GM18873 (cell line): ENCODE data around the gene PDCD5.
"Not testable (repeated sequence)": the region's sequence is repeated elsewhere in the genome, so short reads cannot be mapped to it uniquely, and the experiment has no call there.

ENCODE experiments used
- ATAC-seq: cut with Tn5 transposase; IDR thresholded peaks from one replicate; pipeline ENCODE4 v1.9.1; 2021; ENCODE audit warnings: mild to moderate bottlenecking, moderate library complexity, moderate number of reproducible peaks; ENCODE audit not compliant: unreplicated experiment, low FRiP score

PDCD5 gene

GRCh38 chr19:32573492-32573794 is 7.5 kb upstream of the PDCD5 start:
- ATAC-seq = no peak

- no peak for ATAC-seq
Observed at GRCh38 chr19:32576790-32577189, 4.2 kb upstream of the PDCD5 start.

GRCh38 chr19:32580353-32580900 is 563 bp upstream of the PDCD5 start:
- peak; percentile 18 for ATAC-seq

- no peak for ATAC-seq
Observed at GRCh38 chr19:32581705-32582179, 752 bp downstream of the PDCD5 start.

- not testable (repeated sequence) for ATAC-seq
Observed at GRCh38 chr19:32587747-32588504, 6.9 kb downstream of the PDCD5 start.

- ATAC-seq = no peak
Observed at GRCh38 chr19:32594021-32594420, 13.0 kb downstream of the PDCD5 start.

GRCh38 chr19:32595491-32595890 is 14.5 kb downstream of the PDCD5 start:
- ATAC-seq = no peak

- ATAC-seq = no peak
Observed at GRCh38 chr19:32598022-32598421, 17.0 kb downstream of the PDCD5 start.

GRCh38 chr19:32599258-32599657 is 18.3 kb downstream of the PDCD5 start:
- no peak for ATAC-seq

- ATAC-seq = no peak
Observed at GRCh38 chr19:32599736-32600157, 18.8 kb downstream of the PDCD5 start.

- no peak for ATAC-seq
Observed at GRCh38 chr19:32603961-32604360, 23.0 kb downstream of the PDCD5 start.

GRCh38 chr19:32605544-32605943 is 24.6 kb downstream of the PDCD5 start:
- ATAC-seq = no peak

GRCh38 chr19:32606289-32606688 is 25.3 kb downstream of the PDCD5 start:
- no peak for ATAC-seq

GRCh38 chr19:32607479-32607878 is 26.5 kb downstream of the PDCD5 start:
- ATAC-seq = no peak

- ATAC-seq = no peak
Observed at GRCh38 chr19:32611161-32611560, 30.2 kb downstream of the PDCD5 start.

- ATAC-seq = no peak
Observed at GRCh38 chr19:32613008-32613407, 32.0 kb downstream of the PDCD5 start.

- no peak for ATAC-seq
Observed at GRCh38 chr19:32614916-32615315, 33.9 kb downstream of the PDCD5 start.

- no peak for ATAC-seq
Observed at GRCh38 chr19:32615569-32615968, 34.6 kb downstream of the PDCD5 start.

- no peak for ATAC-seq
Observed at GRCh38 chr19:32619051-32619685, 38.2 kb downstream of the PDCD5 start.

GRCh38 chr19:32622002-32622401 is 41.0 kb downstream of the PDCD5 start:
- ATAC-seq = no peak

GRCh38 chr19:32624410-32624809 is 43.4 kb downstream of the PDCD5 start:
- no peak for ATAC-seq

GRCh38 chr19:32626969-32627368 is 46.0 kb downstream of the PDCD5 start:
- no peak for ATAC-seq
